Keratinocyte (primary cell): ENCODE measurements around the gene CCL7.

Experiments used
- EZH2 ChIP-seq: IDR thresholded peaks from one replicate; pipeline ENCODE4 v1.6.1; 2012; ENCODE audit warnings: inconsistent platforms, mild to moderate bottlenecking, low read length, moderate library complexity
- TF ChIP-seq, protein P1 (sequence below), 3 experiments: IDR thresholded peaks in 1 of 3; conservative IDR thresholded peaks in 1 of 3; optimal IDR thresholded peaks in 1 of 3; 2 replicates in 2 of 3; 3 replicates in 1 of 3; pipeline versions ENCODE3 to v1.5.1; 2011; ENCODE audit warnings: low read length in 3 of 3, mild to moderate bottlenecking in 3 of 3, moderate library complexity in 2 of 3, control low read depth in 1 of 3, inconsistent platforms in 1 of 3; ENCODE audit not compliant: insufficient read depth in 2 of 3; ENCODE audit errors: extremely low read depth in 1 of 3

DNA sequence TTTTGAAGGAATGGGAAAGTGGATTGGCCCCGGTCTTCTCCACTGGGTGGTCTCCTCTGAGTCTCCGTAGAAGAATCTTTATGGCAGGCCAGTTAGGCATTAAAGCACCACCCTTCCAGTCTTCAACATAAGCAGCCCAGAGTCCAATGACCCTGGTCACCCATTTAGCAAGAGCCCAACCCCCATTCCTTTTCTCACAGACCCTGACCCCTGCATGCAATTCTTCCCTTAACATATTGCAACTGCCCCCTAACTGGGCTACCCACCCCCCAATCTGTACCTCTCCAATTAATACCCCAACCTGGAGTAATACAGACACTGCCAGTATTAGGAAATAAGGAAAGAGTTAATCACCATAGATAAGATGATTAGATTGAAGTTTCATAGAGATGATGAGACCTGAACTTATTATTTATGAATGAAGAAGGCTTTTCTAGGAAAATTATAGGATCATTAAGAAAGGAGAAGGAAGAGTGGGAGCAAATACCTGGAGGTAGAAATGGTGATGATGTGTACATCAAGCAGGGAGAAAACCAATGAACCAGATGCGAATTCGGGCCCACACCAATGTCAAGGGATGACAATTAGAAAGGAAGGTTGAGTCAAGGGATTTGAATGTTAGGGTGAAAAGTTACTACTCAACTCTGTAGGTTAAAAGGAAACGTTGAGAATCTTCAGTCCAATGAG is 12.6 kb upstream of the CCL7 start:
- TF ChIP-seq, protein P1, sequence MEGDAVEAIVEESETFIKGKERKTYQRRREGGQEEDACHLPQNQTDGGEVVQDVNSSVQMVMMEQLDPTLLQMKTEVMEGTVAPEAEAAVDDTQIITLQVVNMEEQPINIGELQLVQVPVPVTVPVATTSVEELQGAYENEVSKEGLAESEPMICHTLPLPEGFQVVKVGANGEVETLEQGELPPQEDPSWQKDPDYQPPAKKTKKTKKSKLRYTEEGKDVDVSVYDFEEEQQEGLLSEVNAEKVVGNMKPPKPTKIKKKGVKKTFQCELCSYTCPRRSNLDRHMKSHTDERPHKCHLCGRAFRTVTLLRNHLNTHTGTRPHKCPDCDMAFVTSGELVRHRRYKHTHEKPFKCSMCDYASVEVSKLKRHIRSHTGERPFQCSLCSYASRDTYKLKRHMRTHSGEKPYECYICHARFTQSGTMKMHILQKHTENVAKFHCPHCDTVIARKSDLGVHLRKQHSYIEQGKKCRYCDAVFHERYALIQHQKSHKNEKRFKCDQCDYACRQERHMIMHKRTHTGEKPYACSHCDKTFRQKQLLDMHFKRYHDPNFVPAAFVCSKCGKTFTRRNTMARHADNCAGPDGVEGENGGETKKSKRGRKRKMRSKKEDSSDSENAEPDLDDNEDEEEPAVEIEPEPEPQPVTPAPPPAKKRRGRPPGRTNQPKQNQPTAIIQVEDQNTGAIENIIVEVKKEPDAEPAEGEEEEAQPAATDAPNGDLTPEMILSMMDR (optimal IDR thresholded peaks at IDR 0.05 in 1 of 3, IDR thresholded peaks at IDR 0.05 in 1 of 3, conservative IDR thresholded peaks at IDR 0.05 in 1 of 3; ENCODE audit: extremely low read depth in 1 of 3, insufficient read depth in 2 of 3, low read length in 3 of 3) = no peak
- no peak for TF ChIP-seq EZH2
